ENCODE data around the gene HOPX. TPM values are rescaled to one million over a fixed set of nuclear protein-coding genes. Genes with fewer than 3 reads are reported as not detected.

HOPX gene
- total RNA-seq, 1 donor from 2014 or later: 3.3 TPM

DNA sequence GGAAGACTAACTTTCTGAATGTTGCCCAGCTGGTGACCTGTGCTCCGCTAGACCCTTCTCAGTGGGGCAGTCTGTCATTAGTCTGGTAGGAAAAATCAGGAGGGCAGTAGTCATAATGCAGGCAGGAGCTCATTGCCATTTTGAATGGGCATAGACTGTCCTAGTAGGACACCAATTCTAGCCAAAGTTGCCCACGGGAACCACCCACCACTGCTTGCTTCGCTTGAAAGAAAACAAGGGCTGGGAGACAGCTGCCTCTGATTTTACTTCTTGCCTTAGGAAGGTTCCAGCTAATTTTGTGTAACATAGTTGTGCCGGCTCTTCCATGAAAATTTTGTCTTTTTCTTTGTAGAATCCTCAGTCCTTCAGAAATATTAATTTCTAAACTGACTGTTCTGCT lies 23.3 kb downstream of the HOPX start:
- TF ChIP-seq, protein P1, sequence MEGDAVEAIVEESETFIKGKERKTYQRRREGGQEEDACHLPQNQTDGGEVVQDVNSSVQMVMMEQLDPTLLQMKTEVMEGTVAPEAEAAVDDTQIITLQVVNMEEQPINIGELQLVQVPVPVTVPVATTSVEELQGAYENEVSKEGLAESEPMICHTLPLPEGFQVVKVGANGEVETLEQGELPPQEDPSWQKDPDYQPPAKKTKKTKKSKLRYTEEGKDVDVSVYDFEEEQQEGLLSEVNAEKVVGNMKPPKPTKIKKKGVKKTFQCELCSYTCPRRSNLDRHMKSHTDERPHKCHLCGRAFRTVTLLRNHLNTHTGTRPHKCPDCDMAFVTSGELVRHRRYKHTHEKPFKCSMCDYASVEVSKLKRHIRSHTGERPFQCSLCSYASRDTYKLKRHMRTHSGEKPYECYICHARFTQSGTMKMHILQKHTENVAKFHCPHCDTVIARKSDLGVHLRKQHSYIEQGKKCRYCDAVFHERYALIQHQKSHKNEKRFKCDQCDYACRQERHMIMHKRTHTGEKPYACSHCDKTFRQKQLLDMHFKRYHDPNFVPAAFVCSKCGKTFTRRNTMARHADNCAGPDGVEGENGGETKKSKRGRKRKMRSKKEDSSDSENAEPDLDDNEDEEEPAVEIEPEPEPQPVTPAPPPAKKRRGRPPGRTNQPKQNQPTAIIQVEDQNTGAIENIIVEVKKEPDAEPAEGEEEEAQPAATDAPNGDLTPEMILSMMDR (IDR thresholded peaks at IDR 0.05; ENCODE audit: unreplicated experiment): no peak
- H3K27me3 Mint-ChIP-seq (ENCODE audit: low read depth): peaks cover 85% of the 10 kb centered on the region
- H3K4me3 Mint-ChIP-seq: peak overlapping the region; percentile 11
- H3K4me1 Mint-ChIP-seq: peaks cover 35% of the 10 kb centered on the region
- no peak for DNase-seq (ENCODE audit: low spot score in 2 of 2, unreplicated experiment in 2 of 2)
- H3K9me3 Mint-ChIP-seq: no peaks in the 10 kb centered on the region
- H3K27ac Mint-ChIP-seq: no peak overlapping the region
- H3K36me3 Mint-ChIP-seq: no peaks in the 10 kb centered on the region

DNA sequence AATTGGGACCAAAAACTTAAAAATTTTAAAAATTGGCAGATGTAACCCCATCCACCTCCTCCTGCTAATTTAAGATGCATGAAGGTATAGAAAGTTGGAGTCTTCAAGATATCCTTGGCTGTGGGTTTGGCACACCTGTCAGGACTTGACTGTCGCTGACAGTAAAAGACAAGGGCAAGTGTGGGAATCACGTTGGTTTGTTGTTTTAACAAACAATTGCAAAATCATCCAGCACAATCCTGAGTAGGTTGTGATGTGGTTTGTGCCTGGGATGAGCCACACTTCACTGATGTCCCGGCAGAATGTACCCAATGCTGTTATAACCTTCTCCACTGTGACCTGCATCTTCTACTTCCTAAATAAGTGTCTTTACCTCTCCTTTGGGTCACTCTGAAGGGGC lies 24.0 kb downstream of the HOPX start:
- H3K27ac Mint-ChIP-seq: no peak overlapping the region
- DNase-seq (ENCODE audit: low spot score in 2 of 2, unreplicated experiment in 2 of 2): no peak
- H3K27me3 Mint-ChIP-seq (ENCODE audit: low read depth): peaks cover 85% of the 10 kb centered on the region
- TF ChIP-seq, protein P1 (IDR thresholded peaks at IDR 0.05; ENCODE audit: unreplicated experiment): no peak
- no peaks in the 10 kb centered on the region for H3K36me3 Mint-ChIP-seq
- H3K4me3 Mint-ChIP-seq: peak overlapping the region; percentile 59
- H3K4me1 Mint-ChIP-seq: peaks cover 35% of the 10 kb centered on the region
- no peaks in the 10 kb centered on the region for H3K9me3 Mint-ChIP-seq

DNA sequence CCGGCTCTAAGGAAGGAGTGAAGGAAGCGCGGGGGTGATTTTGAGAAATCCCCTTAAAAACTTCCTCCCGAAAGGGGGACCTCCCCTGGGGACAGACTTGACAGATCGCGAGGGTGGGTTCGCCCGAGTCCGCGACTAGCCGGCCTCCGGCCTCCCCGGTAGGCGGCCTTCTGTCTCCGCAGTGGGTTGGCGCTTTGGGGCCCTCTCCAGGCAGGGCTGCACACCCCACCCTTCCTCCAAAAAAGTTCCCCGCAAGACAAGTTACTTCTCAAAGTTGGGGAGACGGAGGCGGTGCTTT lies 24.8 kb downstream of the HOPX start:
- Mint-ChIP-seq H3K9me3 (no peaks in the 10 kb centered on the region), H3K4me1 (peaks cover 35% of the 10 kb centered on the region), H3K27ac (no peak overlapping the region), H3K4me3 (peak overlapping the region; percentile 59), H3K36me3 (no peaks in the 10 kb centered on the region), H3K27me3 (ENCODE audit: low read depth) (peaks cover 85% of the 10 kb centered on the region)
- TF ChIP-seq, protein P1 (IDR thresholded peaks at IDR 0.05; ENCODE audit: unreplicated experiment): no peak
- DNase-seq (ENCODE audit: low spot score in 2 of 2, unreplicated experiment in 2 of 2): no peak

DNA sequence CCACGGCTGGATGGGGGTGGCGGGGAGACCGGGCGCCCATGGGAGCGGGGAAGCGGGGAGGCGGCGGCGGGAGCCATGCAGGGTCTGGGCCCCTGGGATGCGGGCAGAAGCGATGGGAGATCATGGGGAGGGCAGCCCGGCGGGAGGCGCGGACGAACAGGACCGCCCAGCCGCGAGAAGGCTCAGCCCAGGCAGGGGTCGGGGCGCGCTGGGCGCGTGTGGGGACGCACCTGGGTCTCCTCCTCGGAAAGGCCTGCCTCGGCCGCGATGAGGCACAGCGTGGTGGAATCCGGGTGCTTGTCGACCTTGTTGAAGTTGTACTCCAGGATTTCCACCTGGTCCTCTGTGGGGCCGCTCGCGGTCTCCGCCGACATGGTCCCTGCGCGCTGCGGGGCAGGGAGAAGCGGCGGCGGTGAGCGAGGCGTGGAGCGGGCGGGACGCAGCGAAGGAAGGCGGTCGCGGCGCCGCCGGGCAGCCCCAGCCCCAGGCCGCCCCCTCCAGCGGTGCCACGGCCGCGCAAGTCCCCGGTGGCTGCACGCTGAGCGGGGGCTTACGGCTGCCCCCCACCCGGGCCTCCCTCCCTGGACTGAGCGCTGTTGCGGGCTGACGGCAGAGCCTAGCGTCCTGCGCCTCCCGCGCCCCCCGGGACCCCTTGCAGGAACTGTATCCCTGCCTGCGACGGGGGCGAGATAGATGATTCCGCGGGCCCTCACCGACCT lies 25.3 kb downstream of the HOPX start:
- TF ChIP-seq, protein P1 (IDR thresholded peaks at IDR 0.05; ENCODE audit: unreplicated experiment): no peak
- Mint-ChIP-seq H3K36me3 (no peaks in the 10 kb centered on the region), H3K27me3 (ENCODE audit: low read depth) (peaks cover 85% of the 10 kb centered on the region), H3K4me3 (peak overlapping the region; percentile 85), H3K9me3 (no peaks in the 10 kb centered on the region), H3K4me1 (peaks cover 35% of the 10 kb centered on the region), H3K27ac (no peak overlapping the region)
- peak in 1 of 2 experiments; percentile 48 for DNase-seq (ENCODE audit: low spot score in 2 of 2, unreplicated experiment in 2 of 2)

DNA sequence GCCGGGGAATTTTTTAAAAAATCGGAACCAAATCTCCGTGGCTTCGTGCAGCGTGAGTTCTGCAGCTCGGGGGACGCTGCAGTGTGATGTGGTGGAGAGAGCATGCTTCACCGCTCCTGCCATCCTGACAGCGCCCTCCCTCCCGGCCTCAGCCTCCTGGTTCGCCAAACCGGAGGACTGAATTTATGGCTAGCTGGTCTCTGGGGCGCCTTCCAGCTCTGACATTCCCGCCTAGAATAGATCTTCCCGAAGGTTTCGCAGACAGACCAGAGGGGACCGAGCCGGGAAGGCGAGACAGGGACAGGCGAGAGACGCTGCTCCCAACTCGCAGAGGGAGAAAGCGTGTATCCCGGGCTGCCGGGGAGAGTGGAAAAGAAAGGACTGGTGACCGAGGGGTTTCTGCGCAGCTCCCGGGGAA lies 25.9 kb downstream of the HOPX start:
- Mint-ChIP-seq H3K27ac (peak overlapping the region; percentile 18), H3K36me3 (no peaks in the 10 kb centered on the region), H3K4me1 (peaks cover 35% of the 10 kb centered on the region), H3K4me3 (peak overlapping the region; percentile 85), H3K9me3 (no peaks in the 10 kb centered on the region), H3K27me3 (ENCODE audit: low read depth) (peaks cover 85% of the 10 kb centered on the region)
- peak in 1 of 2 experiments; percentile 46 for DNase-seq (ENCODE audit: low spot score in 2 of 2, unreplicated experiment in 2 of 2)
- TF ChIP-seq, protein P1 (IDR thresholded peaks at IDR 0.05; ENCODE audit: unreplicated experiment): no peak

Measured in mesothelial cell of epicardium (in vitro differentiated cells).